Fibroblast of pulmonary artery (primary cell): ENCODE measurements around the gene GRM8.

Source experiments
- DNase-seq: peaks from one replicate; pipeline ENCODE4 v3.0.0-alpha.2; 2010; ENCODE audit warnings: low read depth
- H3K4me3 ChIP-seq: replicated peaks from 2 replicates; pipeline ENCODE4 v1.5.1; 2011; ENCODE audit warnings: low read depth, mild to moderate bottlenecking, control low read depth, low read length, moderate library complexity
- CTCF ChIP-seq: IDR thresholded peaks from 2 replicates; pipeline ENCODE4 v1.5.1; 2011; ENCODE audit warnings: mild to moderate bottlenecking, control low read depth, low read length, inconsistent platforms; ENCODE audit errors: missing control alignments

GRM8 gene

GRCh38 chr7:126760914-126761577 is 491.7 kb downstream of the GRM8 start:
- no peak overlapping the region for H3K4me3 ChIP-seq
- no peak for DNase-seq
- TF ChIP-seq CTCF, result no peak

GRCh38 chr7:126755381-126755780 is 497.4 kb downstream of the GRM8 start:
- DNase-seq, result no peak
- no peak for TF ChIP-seq CTCF
- H3K4me3 ChIP-seq, result no peak overlapping the region

GRCh38 chr7:126750207-126750911 is 502.4 kb downstream of the GRM8 start:
- H3K4me3 ChIP-seq, result no peak overlapping the region
- no peak for TF ChIP-seq CTCF
- DNase-seq, result no peak

GRCh38 chr7:126728967-126729366 is 523.8 kb downstream of the GRM8 start:
- no peak overlapping the region for H3K4me3 ChIP-seq
- no peak for TF ChIP-seq CTCF
- no peak for DNase-seq

GRCh38 chr7:126727930-126728391 is 524.8 kb downstream of the GRM8 start:
- H3K4me3 ChIP-seq, result no peak overlapping the region
- peak; percentile 48 for DNase-seq
- no peak for TF ChIP-seq CTCF

GRCh38 chr7:126723966-126724544 is 528.7 kb downstream of the GRM8 start:
- no peak overlapping the region for H3K4me3 ChIP-seq
- no peak for TF ChIP-seq CTCF
- DNase-seq, result no peak

GRCh38 chr7:126720232-126720631 is 532.5 kb downstream of the GRM8 start:
- DNase-seq, result no peak
- no peak overlapping the region for H3K4me3 ChIP-seq
- TF ChIP-seq CTCF, result no peak
